NCI-H2029 treated with DMSO at 0.1 percent for 48 hours (cell line): ENCODE data around the gene COL24A1.
"Not testable (repeated sequence)": the region's sequence is repeated elsewhere in the genome, so short reads cannot be mapped to it uniquely, and the experiment has no call there.

Experiments used
- DNase-seq: peaks from one replicate; lab custom pipeline; 2025; lab: John Stamatoyannopoulos, UW

Gene COL24A1

DNA sequence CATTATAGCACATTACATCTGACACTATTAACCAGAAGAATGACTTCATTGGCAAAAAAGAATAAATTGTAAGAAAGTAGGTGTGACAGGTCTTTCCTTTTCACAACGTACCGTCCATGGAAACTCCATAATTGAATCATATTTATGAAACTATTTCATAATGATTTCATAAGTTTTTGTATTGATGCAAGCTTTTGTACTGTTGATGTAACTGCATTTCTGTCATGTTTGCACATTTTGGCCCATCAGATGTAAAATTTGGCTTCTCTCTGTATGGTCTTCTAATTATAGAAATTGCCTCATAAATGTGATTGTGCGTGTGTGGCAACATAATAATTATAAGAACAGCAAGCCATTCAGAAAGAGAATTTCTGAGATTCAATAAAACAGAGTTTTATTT lies 267.7 kb downstream of the COL24A1 start:
- no peak for DNase-seq

DNA sequence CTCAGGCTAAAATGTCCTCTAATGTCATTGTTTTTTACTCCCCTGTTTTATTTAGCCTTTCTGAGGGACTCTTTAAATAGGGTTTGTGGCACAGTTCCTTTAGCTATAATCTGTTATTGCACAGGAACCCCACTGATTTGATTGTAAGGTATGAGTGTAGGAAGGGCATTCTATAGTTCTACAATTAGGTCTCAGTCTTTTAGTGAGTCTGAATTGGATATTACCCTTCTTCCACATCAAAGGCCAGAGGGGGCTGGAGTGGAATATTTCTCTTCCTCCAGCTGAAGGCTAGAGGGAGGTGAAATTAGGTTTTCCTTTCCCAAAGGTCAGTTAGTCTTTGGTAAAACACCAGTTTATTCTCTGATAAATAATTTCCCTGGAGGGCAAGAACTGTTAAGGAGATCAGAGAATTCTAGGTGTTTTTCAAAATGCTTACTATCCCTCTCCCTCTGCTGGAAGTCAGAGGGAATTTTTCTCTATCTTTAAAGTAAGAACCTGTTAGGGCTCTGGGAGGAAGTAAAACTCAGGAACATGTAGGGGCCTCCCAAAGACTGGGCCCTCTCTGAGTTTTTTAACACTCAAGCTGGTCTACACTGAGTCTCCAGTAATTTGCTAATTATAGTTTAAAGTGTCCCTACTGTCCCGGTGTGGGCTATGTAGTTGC lies 272.1 kb downstream of the COL24A1 start:
- no peak for DNase-seq

DNA sequence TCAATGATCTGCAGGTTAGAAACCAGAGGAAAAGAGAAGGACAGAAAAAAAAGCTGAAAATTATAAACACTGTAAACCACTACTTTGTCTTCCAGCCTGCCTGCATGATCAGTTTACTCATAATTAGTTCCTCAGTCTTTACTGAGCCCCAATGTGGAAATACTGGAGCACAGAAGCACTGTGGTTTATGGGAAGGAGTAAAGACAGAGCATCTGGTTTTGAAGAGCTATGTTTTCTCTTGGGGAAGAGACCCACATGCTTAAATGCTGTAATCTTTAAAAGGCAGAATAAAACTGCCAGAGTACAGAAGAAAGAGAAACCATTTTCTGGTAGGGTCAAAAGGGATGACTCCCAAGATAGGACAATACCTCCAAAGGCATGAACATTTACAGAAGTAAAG lies 289.4 kb downstream of the COL24A1 start:
- DNase-seq: no peak

DNA sequence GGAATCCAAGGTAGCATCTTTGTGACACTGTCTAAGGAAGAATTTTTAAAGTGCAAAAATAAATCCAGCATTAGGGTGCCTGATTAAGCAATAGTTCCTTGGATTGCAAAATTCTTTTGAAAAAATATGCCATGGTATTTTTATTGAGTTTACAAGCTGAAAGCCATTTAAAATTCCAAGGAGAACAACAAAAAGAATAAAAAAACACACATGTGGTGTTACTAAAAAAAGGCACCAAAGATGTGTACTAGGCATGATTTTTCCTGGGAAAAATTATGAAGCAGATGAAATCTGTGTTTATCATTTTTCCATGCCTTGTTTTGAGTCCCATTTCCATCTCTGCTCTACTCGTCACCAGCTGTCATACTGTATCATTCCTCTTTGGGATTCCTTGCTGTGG lies 291.4 kb downstream of the COL24A1 start:
- DNase-seq: no peak

DNA sequence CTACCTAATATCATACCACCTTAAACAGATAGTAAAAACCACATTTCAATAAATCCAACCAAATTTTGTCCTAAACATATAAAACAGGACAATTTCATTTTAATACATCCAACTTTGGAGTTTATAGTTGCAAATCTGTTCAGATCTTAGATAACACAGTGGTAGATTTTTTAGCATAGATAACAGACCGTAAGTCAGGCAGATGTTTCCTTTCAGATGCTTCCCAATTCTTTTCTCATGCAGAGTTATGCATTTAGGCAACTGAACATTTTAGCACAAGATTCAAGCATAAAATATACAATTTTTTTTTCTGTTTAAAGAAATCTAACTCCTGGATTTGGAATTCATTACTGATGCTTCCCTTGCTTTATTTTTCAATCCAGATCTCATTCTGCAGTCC lies 291.8 kb downstream of the COL24A1 start:
- no peak for DNase-seq

DNA sequence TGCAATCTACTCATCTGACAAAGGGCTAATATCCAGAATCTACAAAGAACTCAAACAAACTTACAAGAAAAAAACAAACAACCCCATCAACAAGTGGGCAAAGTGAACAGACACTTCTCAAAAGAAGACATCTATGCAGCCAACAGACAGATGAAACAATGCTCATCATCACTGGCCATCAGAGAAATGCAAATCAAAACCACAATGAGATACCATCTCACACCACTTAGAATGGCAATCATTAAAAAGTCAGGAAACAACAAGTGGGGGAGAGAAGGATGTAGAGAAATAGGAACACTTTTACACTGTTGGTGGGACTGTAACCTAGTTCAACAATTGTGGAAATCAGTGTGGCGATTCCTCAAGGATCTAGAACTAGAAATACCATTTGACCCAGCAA lies 292.9 kb downstream of the COL24A1 start:
- DNase-seq: not testable (repeated sequence)

DNA sequence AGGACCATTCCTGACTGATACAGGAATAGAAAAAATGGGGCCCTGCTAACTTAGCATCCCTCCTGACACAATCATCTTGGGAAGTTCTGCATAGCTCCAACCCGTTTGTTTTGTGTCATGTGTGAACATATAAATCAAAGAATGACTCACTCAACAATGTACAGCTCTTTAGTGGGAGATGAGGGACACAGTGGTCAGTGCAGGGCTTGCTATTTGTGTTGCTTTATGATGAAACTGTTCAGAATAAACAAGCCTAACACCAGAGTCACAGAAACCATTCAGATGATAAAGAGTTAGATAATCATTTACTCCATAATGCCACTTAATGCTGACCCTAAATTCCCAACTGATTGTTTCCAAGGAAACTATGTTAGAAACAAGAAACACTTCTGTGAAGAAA lies 294.1 kb downstream of the COL24A1 start:
- no peak for DNase-seq

DNA sequence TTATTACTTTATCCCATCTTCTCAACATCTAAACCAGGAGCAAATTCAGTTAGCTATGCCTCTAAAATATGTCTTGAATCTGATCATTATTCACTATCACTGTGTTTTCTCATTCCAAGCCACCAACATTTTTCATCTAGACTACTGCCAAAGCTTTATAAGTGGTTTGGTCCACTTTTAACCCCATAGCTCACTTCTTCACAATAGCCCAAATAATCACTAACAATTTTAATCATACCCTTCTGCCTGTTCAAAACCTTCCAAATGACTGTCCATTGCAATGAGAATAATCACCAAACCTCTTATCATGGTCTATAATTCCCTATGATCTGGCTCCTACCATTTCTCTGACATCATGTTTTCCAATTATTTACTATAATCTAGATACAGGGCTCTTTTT lies 298.6 kb downstream of the COL24A1 start:
- no peak for DNase-seq

DNA sequence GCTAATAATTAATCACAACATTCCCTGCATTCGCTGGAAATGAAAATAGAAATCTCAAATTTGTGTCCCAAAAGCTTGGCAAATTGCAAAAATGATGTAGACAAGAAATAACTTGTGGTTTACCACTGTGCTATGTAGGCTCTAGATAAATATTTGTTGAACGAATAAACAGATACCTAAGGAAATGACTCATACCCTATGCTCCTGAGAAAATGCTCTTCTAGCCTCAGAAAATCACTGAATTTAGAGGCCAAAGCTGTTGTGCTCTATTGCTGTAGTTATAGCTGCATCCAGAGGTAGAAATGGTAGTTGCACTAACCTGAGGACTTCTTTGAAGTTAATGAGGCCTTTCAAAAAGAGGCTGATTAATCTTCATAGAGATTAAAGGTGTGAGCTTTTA lies 306.3 kb downstream of the COL24A1 start:
- DNase-seq: peak; percentile 21

DNA sequence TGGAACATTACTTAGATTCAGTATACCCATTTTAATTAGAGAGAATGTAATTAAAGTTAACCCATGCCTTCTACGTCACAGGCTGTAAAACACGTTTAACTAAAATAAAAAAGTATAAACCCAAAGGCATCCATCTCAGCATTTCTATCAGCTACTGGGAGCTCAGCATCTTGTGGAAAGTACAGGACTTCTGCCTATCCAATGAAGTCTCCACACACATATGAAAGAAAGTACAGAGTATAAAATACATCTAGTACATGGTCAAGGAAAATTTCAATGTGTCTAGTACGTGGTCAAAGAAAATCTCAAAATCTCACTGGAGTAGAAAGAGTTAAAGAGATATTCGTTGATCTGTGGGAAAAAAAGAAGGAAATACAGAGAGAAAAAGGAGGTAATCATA lies 306.9 kb downstream of the COL24A1 start:
- DNase-seq: no peak

DNA sequence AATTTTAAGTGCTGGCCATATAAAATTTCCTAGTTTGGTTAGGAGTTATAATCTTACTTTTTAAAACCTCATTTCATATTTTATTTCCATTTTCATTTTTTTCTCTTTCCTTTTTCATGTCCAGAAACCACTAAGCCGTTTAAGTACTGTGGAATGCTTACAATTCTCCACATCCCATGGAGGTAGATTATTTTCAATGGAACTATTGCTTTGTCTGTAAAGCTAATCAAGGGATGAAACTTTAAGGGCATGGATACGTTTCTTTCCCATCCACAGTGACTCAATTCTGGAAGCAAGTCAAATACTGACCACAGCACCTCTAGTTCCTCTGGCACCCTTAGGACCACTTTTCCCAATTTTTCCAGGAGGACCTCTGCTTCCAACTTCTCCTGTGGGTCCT lies 309.2 kb downstream of the COL24A1 start:
- no peak for DNase-seq

DNA sequence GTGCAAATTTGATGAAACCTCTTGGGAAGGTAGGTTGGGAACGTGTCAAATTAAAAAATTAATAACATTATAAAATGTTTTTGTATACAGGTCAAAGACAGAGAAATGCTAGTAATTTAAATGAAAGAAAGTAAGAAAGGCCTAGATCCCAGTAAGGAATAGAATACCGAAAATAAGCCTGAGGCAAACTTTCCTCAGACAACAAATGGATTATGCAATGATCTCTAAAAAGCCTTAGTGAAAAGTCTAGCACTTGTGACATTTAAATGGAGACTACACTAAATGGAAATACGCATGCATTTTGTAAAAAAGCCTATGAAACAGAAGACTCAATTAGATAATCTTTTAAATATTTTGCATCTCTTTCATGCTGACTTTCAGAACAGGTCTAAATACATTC lies 309.9 kb downstream of the COL24A1 start:
- no peak for DNase-seq

DNA sequence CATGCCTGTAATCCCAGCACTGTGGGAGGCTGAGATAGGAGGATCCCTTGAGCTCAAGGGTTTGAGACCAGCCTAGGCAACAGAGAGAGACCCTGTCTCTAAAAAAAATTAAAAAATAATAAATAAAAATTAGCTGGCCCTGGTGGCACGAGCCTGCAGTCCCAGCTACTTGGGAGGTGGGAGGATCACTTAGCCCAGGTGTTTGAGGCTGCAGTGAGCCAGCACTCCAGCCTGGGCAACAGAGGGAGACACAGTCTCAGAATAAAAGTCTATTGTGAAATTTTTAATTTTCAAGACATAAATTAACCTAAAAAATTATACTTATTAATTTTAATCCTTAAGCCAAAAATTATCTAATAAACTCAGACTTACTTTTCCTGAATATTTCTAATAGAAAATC lies 317.1 kb downstream of the COL24A1 start:
- no peak for DNase-seq

DNA sequence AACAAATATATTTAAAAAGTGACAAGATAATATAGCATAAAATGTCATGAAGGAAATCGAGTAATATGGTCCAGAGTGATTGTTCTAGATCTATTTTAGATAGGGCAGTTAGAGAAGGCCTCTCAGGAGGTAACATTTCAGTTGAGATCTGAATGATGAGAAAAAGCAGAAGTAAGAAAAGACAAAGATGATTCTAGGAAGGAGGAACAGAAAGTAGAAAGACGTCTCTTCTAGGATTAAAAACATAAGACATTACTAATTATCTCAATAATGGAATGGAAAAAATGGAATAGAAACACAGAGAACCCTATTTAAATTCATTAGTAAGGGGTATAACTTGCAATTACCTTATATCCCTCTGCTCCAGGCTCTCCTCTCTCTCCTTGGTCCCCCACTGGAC lies 318.3 kb downstream of the COL24A1 start:
- DNase-seq: no peak

DNA sequence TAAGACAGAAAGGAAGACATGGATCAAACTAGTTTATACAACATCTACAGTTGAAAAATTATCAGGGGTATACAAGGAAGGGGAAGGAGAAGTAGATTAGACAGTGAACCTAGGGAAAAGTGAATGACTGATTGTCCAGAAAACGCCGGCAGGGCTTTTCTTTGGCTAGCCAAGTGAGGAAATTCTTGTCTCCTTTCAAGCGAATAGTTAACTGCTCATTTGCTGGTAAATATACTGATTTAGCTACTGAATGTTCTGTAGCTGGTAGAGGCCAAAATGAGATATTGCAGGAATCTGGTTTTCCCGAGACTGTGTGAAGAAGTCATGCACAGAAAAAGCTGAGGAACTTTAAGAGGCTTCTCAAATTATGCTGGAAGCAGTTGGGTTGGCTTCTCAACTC lies 319.8 kb downstream of the COL24A1 start:
- DNase-seq: no peak

DNA sequence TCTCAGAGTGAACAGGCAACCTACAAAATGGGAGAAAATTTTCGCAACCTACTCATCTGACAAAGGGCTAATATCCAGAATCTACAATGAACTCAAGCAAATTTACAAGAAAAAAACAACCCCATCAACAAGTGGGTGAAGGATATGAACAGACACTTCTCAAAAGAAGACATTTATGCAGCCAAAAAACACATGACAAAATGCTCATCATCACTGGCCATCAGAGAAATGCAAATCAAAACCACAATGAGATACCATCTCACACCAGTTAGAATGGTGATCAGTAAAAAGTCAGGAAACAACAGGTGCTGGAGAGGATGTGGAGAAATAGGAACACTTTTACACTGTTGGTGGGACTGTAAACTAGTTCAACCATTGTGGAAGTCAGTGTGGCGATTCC lies 323.4 kb downstream of the COL24A1 start:
- DNase-seq: not testable (repeated sequence)

DNA sequence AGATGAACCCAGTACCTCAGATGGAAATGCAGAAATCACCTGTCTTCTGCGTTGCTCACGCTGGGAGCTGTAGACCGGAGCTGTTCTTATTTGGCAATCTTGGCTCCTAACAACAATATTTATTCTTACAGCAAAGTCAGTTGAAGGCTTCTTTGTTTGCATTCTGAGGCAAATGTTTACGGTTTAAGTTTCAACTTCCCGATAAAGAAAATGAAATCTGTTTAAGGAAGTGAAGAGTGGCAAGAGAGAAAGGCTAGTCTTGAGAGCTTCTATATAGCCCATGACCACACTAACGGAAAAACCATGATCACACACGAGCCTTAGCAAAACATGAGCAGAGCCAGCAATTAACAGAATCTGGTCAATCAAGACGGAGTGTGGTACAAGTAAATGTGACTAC lies 325.7 kb downstream of the COL24A1 start:
- no peak for DNase-seq

DNA sequence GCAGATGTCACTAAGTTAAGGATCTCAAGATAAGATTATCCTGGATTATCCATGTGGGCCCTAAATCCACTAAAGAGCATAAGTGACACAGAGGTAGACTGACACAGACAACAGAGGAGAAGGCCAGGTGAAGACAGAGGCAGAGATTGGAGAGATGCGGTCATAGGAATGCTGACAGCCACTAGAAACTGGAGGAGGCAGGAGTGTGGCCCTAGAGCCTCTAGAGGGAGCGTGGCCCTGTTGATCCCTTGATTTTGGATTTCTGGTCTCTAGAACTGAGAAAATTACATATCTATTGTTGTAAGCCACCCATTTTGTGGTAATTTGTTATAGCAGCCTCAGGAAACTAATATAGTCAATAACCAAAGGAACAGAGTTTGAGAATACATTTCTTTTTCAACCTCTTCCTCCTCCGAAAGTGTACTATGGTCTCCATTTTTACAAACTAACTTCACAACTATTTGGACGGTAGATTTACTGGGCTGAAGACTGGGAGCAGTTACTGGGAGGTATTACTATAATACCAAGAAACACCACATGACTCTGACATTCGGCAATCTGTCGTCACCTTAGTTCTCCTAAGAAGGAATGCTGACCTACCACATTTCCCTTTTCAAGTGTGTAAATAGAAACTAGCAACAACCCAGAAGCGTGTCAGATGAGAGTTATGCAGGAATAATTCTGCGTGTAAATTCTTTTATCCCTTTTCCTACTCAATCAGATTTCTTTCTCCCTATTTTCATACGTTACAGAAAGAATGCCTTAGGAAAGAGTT lies 332.3 kb downstream of the COL24A1 start:
- DNase-seq: no peak

DNA sequence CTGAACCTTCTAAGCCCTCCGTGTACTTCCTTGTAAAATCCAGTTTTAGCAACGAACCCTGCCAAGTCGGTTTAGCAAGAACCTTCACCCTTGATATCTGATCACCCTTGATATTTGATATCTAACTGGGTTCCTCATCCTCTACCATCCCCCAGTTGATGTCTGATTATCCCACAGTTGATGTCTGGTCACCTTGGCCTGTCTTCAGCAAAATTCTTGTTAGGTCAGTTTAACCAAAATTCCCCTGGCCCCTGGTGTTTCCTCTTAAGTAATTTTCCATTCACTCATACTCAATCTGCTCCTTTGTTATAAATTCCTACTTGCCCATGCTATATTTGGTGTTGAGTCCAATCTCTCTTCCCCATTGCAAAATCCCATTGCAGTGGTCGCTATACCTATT lies 333.9 kb downstream of the COL24A1 start:
- DNase-seq: no peak

DNA sequence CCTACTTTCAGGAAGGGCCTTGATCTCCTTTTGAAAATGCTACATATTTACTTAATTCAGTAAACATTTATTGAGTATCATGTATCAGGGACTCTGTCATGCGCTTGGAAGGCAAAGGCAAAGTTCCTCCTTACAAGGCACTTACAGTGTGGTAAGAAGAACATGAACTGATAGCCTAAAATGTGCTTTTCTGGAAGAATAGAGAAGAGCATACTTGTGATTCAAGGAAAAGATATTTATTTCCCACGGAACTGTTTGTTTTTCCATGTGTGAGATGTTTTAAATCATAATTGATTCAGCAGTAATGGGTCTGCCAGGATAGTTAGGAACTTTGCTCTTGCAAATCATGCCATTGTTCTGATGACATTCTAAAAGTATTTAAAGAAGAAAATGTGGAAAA lies 338.2 kb downstream of the COL24A1 start:
- DNase-seq: no peak

DNA sequence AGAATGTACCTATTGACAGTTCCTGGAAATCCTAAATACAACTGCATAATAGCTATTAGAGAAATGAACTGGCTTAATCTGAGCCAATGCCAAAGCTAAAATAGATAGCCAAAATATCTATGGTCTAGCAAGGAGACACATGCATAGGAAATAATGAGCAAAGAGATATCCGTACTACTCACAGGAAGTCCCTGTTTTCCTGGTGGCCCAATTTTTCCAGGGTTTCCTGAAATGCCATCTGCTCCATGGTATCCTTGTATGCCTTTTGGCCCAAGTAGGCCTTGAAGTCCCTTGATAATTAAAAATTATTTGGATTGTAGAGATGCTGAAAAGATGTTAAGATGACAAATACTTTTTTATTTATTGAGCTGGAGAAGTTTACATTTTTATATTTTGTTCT lies 340.0 kb downstream of the COL24A1 start:
- DNase-seq: no peak

DNA sequence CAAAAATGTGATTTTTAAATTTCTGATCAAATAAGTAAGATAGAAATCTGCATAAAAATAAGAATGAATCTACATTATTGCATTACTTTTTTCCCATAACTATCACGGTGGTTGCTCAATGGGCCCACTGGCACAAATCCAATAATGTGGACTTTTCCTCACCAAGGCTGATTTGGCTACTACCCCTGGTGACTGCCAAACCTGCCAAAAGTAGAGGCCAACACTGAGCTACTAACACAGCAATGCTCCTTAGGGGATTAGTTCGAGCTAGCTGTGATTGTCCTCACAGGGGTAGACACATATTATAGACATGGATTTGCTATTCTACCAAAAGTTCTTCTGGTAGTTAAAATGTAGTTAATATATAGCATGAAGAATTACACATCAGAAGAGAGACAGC lies 340.7 kb downstream of the COL24A1 start:
- no peak for DNase-seq

DNA sequence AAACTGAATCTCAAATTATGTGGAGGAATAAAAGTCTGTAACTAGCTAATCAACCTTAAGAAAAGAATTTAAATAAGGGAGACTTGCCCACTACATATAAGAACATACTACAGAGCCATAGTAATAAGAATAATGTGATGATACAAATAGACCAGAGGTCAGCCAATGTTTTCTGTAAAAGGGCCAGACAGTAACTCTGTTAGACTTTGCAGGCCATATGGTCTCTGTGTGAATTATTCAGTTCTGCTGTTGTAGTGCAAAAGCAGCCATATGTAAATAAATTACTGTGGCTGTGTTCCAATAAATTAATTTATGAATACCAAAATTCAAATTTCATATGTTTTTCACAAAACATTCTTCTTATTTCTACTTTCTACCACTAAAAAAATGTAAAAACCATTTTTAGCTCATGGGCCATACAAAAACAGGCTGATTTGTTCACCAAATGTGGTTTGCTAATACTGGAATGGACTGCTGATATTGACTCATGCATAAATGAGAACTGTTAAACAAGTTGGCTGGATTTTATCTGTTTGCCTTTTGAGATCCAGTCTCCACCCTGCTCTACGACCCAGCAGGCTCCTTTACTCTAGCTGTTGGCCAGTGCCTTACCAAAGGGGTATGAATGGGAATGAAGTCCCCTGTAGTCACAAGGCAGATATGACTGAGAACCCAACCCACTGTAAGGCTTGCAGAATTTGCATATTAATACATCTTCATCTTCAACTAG lies 350.2 kb downstream of the COL24A1 start:
- no peak for DNase-seq
